ENCODE results near the gene LLGL2.
A peak's percentile ranks its signal among the peaks of the same experiment; 100 is the strongest.

LLGL2 gene

GRCh38 chr17:75553295-75554110 is 28.0 kb downstream of the LLGL2 start:
- no peak for DNase-seq

GRCh38 chr17:75555679-75556153 is 30.2 kb downstream of the LLGL2 start:
- no peak for DNase-seq

- peak; percentile 20 for DNase-seq
These were observed 31.8 kb downstream of the LLGL2 start for GRCh38 chr17:75557075-75557851.

GRCh38 chr17:75557852-75558665 is 32.6 kb downstream of the LLGL2 start:
- DNase-seq: no peak

- DNase-seq: no peak
These were observed 33.4 kb downstream of the LLGL2 start for GRCh38 chr17:75558666-75559530.

- no peak for DNase-seq
These were observed 34.5 kb downstream of the LLGL2 start for GRCh38 chr17:75559958-75560533.

- peak; percentile 25 for DNase-seq
These were observed 36.6 kb downstream of the LLGL2 start for GRCh38 chr17:75561927-75562603.

- DNase-seq: no peak
These were observed 37.7 kb downstream of the LLGL2 start for GRCh38 chr17:75563063-75563758.

GRCh38 chr17:75564195-75564594 is 38.7 kb downstream of the LLGL2 start:
- DNase-seq: no peak

GRCh38 chr17:75565066-75565465 is 39.6 kb downstream of the LLGL2 start:
- no peak for DNase-seq

GRCh38 chr17:75565618-75566017 is 40.1 kb downstream of the LLGL2 start:
- no peak for DNase-seq

- DNase-seq: no peak
These were observed 40.9 kb downstream of the LLGL2 start for GRCh38 chr17:75566416-75566815.

GRCh38 chr17:75566834-75567233 is 41.3 kb downstream of the LLGL2 start:
- DNase-seq: no peak

- DNase-seq: no peak
These were observed 43.1 kb downstream of the LLGL2 start for GRCh38 chr17:75568412-75569255.

GRCh38 chr17:75570034-75570676 is 44.7 kb downstream of the LLGL2 start:
- DNase-seq: no peak

- no peak for DNase-seq
These were observed 45.3 kb downstream of the LLGL2 start for GRCh38 chr17:75570772-75571171.

GRCh38 chr17:75571197-75571884 is 45.8 kb downstream of the LLGL2 start:
- peak; percentile 6 for DNase-seq

GRCh38 chr17:75571885-75572215 is 46.4 kb downstream of the LLGL2 start:
- no peak for DNase-seq
